ENCODE measurements around the gene SLC7A10.

SLC7A10 gene

DNA sequence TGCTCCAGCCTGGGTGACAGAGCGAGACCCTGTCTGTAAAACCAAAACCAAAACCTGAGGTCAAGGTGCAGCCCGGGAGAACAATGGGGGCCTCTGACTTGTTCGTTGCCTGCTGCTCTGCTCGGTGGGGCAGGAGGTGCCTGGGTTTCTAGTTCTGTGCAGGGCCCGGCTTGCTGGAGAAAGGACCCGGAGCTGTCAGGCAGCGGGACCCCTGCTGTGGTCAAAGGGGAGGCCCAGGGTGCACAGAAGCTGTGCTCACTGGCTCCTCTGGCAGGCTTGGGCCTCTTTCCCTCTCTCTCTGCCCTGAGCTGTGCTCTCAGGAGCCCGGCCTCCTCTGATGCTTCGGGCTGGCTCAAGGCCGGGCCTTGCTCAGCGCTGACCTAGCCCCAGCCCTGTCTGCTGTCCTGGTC, 28.1 kb downstream of the SLC7A10 start:
- TF ChIP-seq, protein P1, sequence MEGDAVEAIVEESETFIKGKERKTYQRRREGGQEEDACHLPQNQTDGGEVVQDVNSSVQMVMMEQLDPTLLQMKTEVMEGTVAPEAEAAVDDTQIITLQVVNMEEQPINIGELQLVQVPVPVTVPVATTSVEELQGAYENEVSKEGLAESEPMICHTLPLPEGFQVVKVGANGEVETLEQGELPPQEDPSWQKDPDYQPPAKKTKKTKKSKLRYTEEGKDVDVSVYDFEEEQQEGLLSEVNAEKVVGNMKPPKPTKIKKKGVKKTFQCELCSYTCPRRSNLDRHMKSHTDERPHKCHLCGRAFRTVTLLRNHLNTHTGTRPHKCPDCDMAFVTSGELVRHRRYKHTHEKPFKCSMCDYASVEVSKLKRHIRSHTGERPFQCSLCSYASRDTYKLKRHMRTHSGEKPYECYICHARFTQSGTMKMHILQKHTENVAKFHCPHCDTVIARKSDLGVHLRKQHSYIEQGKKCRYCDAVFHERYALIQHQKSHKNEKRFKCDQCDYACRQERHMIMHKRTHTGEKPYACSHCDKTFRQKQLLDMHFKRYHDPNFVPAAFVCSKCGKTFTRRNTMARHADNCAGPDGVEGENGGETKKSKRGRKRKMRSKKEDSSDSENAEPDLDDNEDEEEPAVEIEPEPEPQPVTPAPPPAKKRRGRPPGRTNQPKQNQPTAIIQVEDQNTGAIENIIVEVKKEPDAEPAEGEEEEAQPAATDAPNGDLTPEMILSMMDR (IDR thresholded peaks at IDR 0.05; ENCODE audit: control insufficient read depth, insufficient read depth, low read depth, low read length, missing control alignments): no peak
- no peak for DNase-seq (ENCODE audit: low read depth)

DNA sequence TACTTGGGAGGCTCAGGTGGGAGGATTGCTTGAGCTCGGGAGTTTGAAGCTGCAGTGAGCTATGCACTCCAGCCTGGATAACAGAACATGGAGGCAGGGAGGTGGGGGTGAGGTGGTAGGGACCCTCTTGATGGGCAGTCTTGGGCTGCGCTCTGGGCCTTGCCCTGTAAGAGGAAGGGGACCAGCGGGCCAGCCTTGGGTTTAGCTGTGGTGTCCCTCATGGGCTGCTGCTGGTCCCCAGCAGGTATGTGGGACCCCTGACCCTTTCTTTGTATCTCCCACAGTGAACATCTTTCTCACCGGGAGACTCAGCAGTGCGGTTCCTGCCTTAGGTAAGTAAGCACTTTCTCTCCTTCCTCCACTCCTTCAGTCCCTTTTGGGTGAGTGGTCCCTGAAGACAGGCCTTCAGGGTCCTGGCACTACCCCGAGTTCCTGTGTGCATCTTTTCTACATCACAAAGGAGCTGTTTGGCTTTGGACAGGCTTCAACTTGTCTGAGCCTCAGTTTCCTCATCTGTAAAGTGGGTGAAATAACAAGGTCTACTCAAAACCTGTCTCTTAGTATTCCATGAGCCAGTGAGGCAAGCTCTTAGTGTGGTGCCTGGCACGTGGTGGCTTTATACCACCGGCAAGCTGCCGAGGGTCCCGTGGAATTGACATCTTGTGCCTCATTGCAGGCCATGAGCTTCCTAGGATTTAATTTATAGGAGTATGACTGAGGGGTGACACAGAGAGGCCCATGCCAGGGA, 29.0 kb downstream of the SLC7A10 start:
- H3K4me3 ChIP-seq (ENCODE audit: control insufficient read depth, low read depth, low read length): no peak overlapping the region
- DNase-seq (ENCODE audit: low read depth): no peak
- TF ChIP-seq, protein P1 (IDR thresholded peaks at IDR 0.05; ENCODE audit: control insufficient read depth, insufficient read depth, low read depth, low read length, missing control alignments): no peak

More for the DNA sequence above, 28.1 kb downstream of the SLC7A10 start:
- no peak overlapping the region for H3K4me3 ChIP-seq (ENCODE audit: control insufficient read depth, low read depth, low read length)

DNA sequence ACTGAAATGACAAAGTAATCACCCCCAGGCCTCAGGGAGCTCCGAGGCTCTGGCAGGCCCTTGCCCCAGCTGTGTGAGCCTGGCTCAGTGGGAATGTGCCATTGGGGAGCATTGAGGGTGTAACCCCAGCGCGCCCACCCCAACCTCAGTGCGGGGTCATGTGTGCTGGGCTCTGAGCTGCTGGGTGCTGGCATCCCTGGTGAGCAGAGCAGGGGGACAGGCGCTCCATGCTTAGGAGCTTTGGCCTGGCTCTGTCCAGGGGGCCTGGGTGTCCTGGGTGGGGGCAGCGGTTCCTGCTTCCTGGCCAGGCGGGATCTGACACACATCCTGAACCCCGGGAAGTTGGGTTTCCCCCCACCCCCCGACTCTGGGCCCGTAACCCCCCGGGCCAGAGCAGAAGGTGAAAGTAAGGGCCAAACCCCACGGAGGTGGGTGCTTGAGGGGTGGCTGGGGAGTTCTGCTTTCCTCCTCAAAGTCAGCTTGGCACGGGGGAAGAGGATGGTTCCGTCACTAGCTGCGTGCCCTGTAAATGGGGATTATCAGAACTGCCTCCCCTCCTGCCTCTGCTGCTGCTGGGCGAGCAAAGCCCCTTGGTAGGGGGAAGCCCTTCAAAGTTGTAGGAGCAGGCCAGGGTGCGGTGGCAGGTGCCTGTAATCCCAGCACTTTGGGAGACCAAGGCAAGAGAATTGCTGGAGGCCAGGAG, 29.9 kb downstream of the SLC7A10 start:
- no peak for DNase-seq (ENCODE audit: low read depth)
- H3K4me3 ChIP-seq (ENCODE audit: control insufficient read depth, low read depth, low read length): peak overlapping the region; percentile 73
- TF ChIP-seq, protein P1 (IDR thresholded peaks at IDR 0.05; ENCODE audit: control insufficient read depth, insufficient read depth, low read depth, low read length, missing control alignments): no peak

GRCh38 chr19:33194886-33195644, 30.6 kb downstream of the SLC7A10 start:
- peak overlapping the region; percentile 73 for H3K4me3 ChIP-seq (ENCODE audit: control insufficient read depth, low read depth, low read length)
- TF ChIP-seq, protein P1 (IDR thresholded peaks at IDR 0.05; ENCODE audit: control insufficient read depth, insufficient read depth, low read depth, low read length, missing control alignments): no peak
- DNase-seq (ENCODE audit: low read depth): no peak

DNA sequence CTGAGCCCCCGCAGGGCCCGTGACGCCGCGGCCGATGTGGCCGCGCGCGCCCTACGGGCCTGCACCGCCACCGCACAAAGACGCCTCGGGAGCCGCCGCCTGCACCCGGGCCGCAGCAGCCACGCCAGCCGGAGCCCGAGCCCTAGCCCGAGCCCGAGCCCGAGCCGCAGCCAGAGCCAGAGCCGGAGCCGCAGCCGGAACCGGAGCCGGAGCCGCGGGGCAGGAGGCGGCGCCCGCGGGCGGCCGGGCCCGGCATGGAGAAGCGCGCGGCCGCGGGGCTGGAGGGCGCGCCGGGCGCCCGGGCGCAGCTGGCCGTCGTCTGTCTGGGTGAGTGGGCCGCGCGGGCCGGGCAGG, 31.1 kb downstream of the SLC7A10 start:
- DNase-seq (ENCODE audit: low read depth): no peak
- H3K4me3 ChIP-seq (ENCODE audit: control insufficient read depth, low read depth, low read length): peak overlapping the region; percentile 73
- TF ChIP-seq, protein P1 (IDR thresholded peaks at IDR 0.05; ENCODE audit: control insufficient read depth, insufficient read depth, low read depth, low read length, missing control alignments): no peak

GRCh38 chr19:33193865-33194362, 31.7 kb downstream of the SLC7A10 start, which contains the start of gene LRP3:
Gene LRP3 (plus strand): TSS chr19:33194330. CDS start chr19:33194786, 456 bp downstream.
- DNase-seq (ENCODE audit: low read depth): no peak
- peak within 1 kb of the TSS; percentile 73 for H3K4me3 ChIP-seq (ENCODE audit: control insufficient read depth, low read depth, low read length)
- TF ChIP-seq, protein P1 (IDR thresholded peaks at IDR 0.05; ENCODE audit: control insufficient read depth, insufficient read depth, low read depth, low read length, missing control alignments): no peak

Measured in AG09309 (cell line).